OCI-LY1 (cell line): ENCODE results near the gene SLC24A3.

Source experiments
- H2AFZ ChIP-seq: fragments of 200-600 bp; sonication (generic), shearing (Covaris generic); 2 replicates; pipeline ENCODE4 v1.6.0; 2014; ENCODE audit warnings: antibody characterized with exemption, mild to moderate bottlenecking, low read length
- H3F3A ChIP-seq: fragments of 200-600 bp; sonication (generic), shearing (Covaris generic); 2 replicates; pipeline ENCODE4 v1.6.0; 2014; ENCODE audit warnings: mild to moderate bottlenecking, antibody characterized with exemption, low read length, moderate library complexity; ENCODE audit not compliant: insufficient read depth
- H3K27ac ChIP-seq: fragments of 200-600 bp; sonication (generic); 2 replicates; pipeline ENCODE4 v1.5.1; 2014; ENCODE audit warnings: low read length, mixed run types, mild to moderate bottlenecking, low read depth; ENCODE audit not compliant: poor library complexity, severe bottlenecking
- H3K27me3 ChIP-seq: fragments of 200-600 bp; sonication (generic); 2 replicates; pipeline ENCODE4 v1.6.0; 2014; ENCODE audit warnings: antibody characterized with exemption, mild to moderate bottlenecking, low read length, moderate library complexity; ENCODE audit not compliant: insufficient read depth
- H3K36me3 ChIP-seq: fragments of 200-600 bp; sonication (generic); 2 replicates; pipeline ENCODE4 v1.6.1; 2014; ENCODE audit warnings: mild to moderate bottlenecking, antibody characterized with exemption, low read length, moderate library complexity, mixed read lengths; ENCODE audit not compliant: insufficient read depth
- H3K4me1 ChIP-seq: fragments of 200-600 bp; sonication (generic); 2 replicates; pipeline ENCODE4 v1.5.1; 2014; ENCODE audit warnings: mild to moderate bottlenecking, low read length, moderate library complexity; ENCODE audit not compliant: insufficient read depth, severe bottlenecking
- H3K4me2 ChIP-seq: fragments of 200-600 bp; sonication (generic), shearing (Covaris generic); 2 replicates; pipeline ENCODE4 v1.6.1; 2014; ENCODE audit warnings: low read length
- H3K4me3 ChIP-seq: fragments of 200-600 bp; sonication (generic); 2 replicates; pipeline ENCODE4 v1.5.1; 2014; ENCODE audit warnings: low read length, low read depth, mild to moderate bottlenecking, mixed read lengths; ENCODE audit not compliant: poor library complexity, severe bottlenecking
- H3K79me2 ChIP-seq: fragments of 200-600 bp; shearing (Covaris generic); 2 replicates; pipeline ENCODE4 v1.6.1; 2016; ENCODE audit warnings: mixed run types, low read length, mixed read lengths; ENCODE audit not compliant: insufficient read depth
- H3K9ac ChIP-seq: fragments of 200-600 bp; sonication (generic), shearing (Covaris generic); 2 replicates; pipeline ENCODE4 v1.6.1; 2014; ENCODE audit warnings: mild to moderate bottlenecking, low read length, mixed read lengths
- H3K9me2 ChIP-seq: fragments of 200-600 bp; sonication (generic), shearing (Covaris generic); 2 replicates; pipeline ENCODE4 v1.6.1; 2014; ENCODE audit warnings: low read depth, mild to moderate bottlenecking, low read length, mixed read lengths
- H3K9me3 ChIP-seq: fragments of 200-600 bp; shearing (Covaris generic); 2 replicates; pipeline ENCODE4 v1.6.1; 2014; ENCODE audit warnings: low read length, mixed read lengths
- H4K20me1 ChIP-seq: fragments of 200-600 bp; sonication (generic), shearing (Covaris generic); 2 replicates; pipeline ENCODE4 v1.6.0; 2016; ENCODE audit warnings: mild to moderate bottlenecking, low read length; ENCODE audit not compliant: insufficient read depth
- EZH2 ChIP-seq: fragments of 200-600 bp; sonication (generic), shearing (Covaris generic); IDR thresholded peaks from 2 replicates; pipeline ENCODE4 v1.8.0; 2017; ENCODE audit warnings: borderline replicate concordance, mixed run types, mild to moderate bottlenecking, antibody characterized with exemption, low read length, moderate library complexity, mixed read lengths
- TF ChIP-seq, protein P1 (sequence below): fragments of 200-600 bp; sonication (generic), shearing (Covaris generic); IDR thresholded peaks from 2 replicates; pipeline ENCODE4 v1.5.1; 2017; ENCODE audit warnings: mild to moderate bottlenecking, antibody characterized with exemption, low read length, moderate library complexity, mixed read lengths

Gene SLC24A3

GRCh38 chr20:19285436-19285835 is 73.0 kb downstream of the SLC24A3 start:
- Histone ChIP-seq H3F3A (no peaks in the 10 kb centered on the region), H3K9me3 (no peaks in the 10 kb centered on the region), H3K4me2 (no peak overlapping the region), H3K4me1 (no peaks in the 10 kb centered on the region), H3K9me2 (no peaks in the 10 kb centered on the region), H3K79me2 (no peaks in the 10 kb centered on the region), H4K20me1 (no peaks in the 10 kb centered on the region), H2AFZ (no peak overlapping the region), H3K4me3 (no peak overlapping the region), H3K27me3 (no peaks in the 10 kb centered on the region), H3K36me3 (no peaks in the 10 kb centered on the region), H3K27ac (no peak overlapping the region), H3K9ac (no peak overlapping the region)
- TF ChIP-seq, protein P1, sequence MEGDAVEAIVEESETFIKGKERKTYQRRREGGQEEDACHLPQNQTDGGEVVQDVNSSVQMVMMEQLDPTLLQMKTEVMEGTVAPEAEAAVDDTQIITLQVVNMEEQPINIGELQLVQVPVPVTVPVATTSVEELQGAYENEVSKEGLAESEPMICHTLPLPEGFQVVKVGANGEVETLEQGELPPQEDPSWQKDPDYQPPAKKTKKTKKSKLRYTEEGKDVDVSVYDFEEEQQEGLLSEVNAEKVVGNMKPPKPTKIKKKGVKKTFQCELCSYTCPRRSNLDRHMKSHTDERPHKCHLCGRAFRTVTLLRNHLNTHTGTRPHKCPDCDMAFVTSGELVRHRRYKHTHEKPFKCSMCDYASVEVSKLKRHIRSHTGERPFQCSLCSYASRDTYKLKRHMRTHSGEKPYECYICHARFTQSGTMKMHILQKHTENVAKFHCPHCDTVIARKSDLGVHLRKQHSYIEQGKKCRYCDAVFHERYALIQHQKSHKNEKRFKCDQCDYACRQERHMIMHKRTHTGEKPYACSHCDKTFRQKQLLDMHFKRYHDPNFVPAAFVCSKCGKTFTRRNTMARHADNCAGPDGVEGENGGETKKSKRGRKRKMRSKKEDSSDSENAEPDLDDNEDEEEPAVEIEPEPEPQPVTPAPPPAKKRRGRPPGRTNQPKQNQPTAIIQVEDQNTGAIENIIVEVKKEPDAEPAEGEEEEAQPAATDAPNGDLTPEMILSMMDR = no peak
- TF ChIP-seq EZH2 = no peak

GRCh38 chr20:19288061-19288460 is 75.6 kb downstream of the SLC24A3 start:
- Histone ChIP-seq H4K20me1 (no peaks in the 10 kb centered on the region), H3K27ac (no peak overlapping the region), H3K9me2 (no peaks in the 10 kb centered on the region), H3K4me3 (no peak overlapping the region), H2AFZ (no peak overlapping the region), H3K27me3 (no peaks in the 10 kb centered on the region), H3K36me3 (no peaks in the 10 kb centered on the region), H3K79me2 (no peaks in the 10 kb centered on the region), H3K4me1 (no peaks in the 10 kb centered on the region), H3K4me2 (no peak overlapping the region), H3K9me3 (no peaks in the 10 kb centered on the region), H3F3A (no peaks in the 10 kb centered on the region), H3K9ac (no peak overlapping the region)
- no peak for TF ChIP-seq EZH2
- TF ChIP-seq, protein P1 = no peak

GRCh38 chr20:19288636-19289035 is 76.2 kb downstream of the SLC24A3 start:
- Histone ChIP-seq H3K9me3 (no peaks in the 10 kb centered on the region), H2AFZ (no peak overlapping the region), H3K27me3 (no peaks in the 10 kb centered on the region)

More at GRCh38 chr20:19288636-19289035, 76.2 kb downstream of the SLC24A3 start:
- H3F3A ChIP-seq = no peaks in the 10 kb centered on the region
- H3K4me3 ChIP-seq = no peak overlapping the region
- no peaks in the 10 kb centered on the region for H3K36me3 ChIP-seq
- H3K4me2 ChIP-seq = no peak overlapping the region
- H3K4me1 ChIP-seq = no peaks in the 10 kb centered on the region
- H3K27ac ChIP-seq = no peak overlapping the region
- TF ChIP-seq EZH2 = no peak
- TF ChIP-seq, protein P1 = no peak
- no peaks in the 10 kb centered on the region for H3K79me2 ChIP-seq
- H4K20me1 ChIP-seq = no peaks in the 10 kb centered on the region
- no peaks in the 10 kb centered on the region for H3K9me2 ChIP-seq
- no peak overlapping the region for H3K9ac ChIP-seq
